Middle frontal gyrus (tissue), 1 donor: ENCODE measurements around the gene MRPS2.
"Not testable (repeated sequence)": the region's sequence is repeated elsewhere in the genome, so short reads cannot be mapped to it uniquely, and the experiment has no call there.

Experiments
- DNase-seq: peaks from one replicate; pipeline ENCODE4 v3.0.0-alpha.2; 2015; ENCODE audit warnings: low spot score; ENCODE audit errors: extremely low spot score

MRPS2 gene

DNA sequence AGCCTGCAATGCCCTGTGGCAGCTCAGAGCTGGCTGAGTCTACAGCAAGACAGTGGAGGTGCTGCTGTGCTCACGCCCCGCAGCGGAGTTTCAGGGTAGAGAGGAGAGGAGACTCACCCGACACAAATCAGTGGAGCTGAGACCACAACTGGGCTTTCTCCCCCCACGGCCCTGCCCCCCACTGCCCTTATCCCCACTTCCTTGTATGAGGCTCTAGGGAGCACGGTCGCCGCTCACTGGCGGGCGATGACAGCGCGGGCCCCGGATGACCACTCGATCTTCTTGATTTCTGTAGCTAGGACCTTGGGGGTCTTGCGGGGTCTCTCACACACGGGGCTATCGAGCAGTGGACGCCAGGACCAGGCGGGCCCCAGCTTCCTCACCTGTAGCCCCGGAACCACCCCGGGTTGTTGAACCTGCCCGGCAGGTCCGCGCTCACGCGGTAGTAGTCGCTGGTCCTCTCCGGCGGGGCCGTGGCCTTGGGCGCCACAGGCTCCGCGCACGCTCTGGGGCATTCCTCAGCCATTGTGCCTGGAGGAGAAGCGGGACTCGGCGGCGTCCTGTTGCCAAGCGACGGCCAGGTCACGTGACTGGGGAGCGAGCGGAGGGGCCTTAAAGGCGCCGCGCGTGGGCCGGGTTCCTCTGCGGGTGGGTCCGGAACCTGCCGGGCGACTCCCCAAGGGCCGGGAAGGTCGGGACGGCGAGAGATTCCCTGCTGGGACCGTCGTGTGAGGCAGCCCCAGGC, 984 bp upstream of the MRPS2 start:
- DNase-seq: peak; percentile 88

DNA sequence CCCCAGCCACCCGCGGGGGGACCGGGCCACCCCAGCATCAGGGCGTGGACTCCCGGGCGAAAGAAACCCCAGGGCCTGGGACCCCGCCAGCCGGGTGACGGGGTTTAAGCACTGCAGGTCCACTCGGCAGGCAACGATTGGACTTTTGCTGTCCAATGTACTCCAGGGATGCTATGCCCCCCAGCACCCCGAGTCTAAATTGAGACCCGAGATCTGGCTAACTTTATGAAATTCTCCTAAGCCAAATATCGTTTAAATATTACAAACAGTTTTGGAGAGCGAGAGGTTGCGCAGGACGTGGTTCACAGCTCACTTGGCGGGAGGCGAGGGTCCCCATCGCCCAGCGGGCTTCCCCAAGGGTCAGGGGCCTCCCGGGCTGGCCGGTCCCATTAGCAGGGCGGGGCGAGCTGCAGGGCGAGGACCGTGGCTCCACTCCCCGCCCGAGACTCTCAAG, 384 bp upstream of the MRPS2 start:
- DNase-seq: no peak

DNA sequence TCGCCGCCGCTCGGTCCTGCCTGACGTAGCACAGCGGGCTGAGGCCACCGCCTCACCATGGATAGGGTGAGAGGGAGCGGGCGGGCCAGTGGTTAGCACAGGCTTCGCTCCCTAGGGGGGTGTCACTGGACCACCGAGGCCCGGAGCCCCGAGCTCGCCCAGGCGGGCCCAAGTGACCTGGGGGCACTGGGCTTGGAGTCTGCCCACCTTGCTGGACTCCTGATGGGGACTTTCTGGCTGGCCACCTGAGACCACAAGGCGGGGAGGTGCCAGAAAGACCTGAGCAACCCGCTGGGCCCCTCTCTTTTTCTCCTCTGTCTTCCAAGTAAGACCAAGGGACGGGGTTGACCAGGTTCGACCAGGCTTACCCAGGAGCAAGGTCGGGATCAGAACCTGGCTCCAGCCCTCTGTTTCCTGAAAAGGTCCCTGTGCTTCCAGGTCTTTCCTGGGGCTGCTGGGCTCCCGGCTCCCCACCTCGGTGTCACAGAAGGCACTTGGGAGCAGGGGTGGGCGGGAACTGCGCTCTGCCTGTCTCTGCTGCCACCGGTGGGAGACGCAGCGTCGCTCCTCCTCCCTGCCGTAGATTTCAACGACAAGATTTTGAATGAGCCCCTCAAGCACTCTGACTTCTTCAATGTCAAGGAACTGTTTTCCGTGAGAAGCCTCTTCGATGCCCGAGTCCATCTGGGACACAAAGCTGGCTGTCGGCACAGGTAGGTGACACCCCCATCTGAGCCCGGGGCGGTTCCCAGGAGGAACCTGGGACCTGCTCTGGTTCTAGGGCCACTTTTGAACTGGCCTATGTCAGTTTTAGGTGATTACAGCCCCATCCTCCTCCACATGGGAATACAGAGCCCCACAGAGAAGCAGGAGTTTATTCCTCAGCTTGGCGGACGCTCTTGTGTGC, 1.0 kb downstream of the MRPS2 start:
- DNase-seq: no peak

- DNase-seq: no peak
Measured at GRCh38 chr9:135502168-135502872, 1.8 kb downstream of the MRPS2 start.

DNA sequence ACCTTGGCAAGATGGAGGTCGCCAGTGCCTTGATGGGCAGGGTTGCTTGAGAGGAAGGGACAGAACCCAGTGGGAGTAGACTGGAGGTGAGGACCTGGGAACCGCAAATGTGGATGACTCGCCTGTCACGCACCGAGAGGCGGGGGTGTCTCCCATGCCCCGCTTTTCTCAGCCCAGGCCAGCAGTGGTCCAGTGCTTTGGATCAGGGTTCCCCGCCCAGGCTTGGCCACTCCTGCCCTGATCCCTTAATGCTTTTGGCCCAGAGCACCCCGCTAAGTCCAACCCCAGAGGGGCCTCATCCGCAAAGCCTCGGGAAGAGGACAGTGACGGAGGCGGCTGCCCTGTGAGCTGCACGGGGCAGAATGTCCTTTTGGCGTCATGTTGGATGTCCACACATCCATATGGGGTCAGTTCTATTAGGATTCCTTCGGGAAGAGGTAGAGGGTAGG, 2.4 kb downstream of the MRPS2 start:
- no peak for DNase-seq

DNA sequence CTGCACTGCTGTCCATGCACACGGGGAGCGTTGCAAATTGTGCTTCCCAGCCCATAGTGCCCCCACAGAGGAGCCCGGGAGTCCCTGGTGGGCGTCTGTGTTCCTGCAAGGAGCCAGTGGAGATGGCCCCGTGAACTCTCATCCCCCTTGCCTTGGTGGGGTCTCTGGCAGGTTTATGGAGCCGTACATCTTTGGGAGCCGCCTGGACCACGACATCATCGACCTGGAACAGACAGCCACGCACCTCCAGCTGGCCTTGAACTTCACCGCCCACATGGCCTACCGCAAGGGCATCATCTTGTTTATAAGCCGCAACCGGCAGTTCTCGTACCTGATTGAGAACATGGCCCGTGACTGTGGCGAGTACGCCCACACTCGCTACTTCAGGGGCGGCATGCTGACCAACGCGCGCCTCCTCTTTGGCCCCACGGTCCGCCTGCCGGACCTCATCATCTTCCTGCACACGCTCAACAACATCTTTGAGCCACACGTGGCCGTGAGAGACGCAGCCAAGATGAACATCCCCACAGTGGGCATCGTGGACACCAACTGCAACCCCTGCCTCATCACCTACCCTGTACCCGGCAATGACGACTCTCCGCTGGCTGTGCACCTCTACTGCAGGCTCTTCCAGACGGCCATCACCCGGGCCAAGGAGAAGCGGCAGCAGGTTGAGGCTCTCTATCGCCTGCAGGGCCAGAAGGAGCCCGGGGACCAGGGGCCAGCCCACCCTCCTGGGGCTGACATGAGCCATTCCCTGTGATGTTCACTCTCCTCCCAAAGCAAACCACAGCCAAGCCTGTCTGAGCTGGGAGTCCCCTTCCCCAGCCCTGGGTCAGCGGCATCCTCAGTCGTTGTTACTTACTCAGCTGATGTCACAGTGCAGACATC, 3.1 kb downstream of the MRPS2 start:
- DNase-seq: no peak

GRCh38 chr9:135504262-135505243, 4.1 kb downstream of the MRPS2 start:
- no peak for DNase-seq

GRCh38 chr9:135505406-135506187, 5.1 kb downstream of the MRPS2 start:
- no peak for DNase-seq

DNA sequence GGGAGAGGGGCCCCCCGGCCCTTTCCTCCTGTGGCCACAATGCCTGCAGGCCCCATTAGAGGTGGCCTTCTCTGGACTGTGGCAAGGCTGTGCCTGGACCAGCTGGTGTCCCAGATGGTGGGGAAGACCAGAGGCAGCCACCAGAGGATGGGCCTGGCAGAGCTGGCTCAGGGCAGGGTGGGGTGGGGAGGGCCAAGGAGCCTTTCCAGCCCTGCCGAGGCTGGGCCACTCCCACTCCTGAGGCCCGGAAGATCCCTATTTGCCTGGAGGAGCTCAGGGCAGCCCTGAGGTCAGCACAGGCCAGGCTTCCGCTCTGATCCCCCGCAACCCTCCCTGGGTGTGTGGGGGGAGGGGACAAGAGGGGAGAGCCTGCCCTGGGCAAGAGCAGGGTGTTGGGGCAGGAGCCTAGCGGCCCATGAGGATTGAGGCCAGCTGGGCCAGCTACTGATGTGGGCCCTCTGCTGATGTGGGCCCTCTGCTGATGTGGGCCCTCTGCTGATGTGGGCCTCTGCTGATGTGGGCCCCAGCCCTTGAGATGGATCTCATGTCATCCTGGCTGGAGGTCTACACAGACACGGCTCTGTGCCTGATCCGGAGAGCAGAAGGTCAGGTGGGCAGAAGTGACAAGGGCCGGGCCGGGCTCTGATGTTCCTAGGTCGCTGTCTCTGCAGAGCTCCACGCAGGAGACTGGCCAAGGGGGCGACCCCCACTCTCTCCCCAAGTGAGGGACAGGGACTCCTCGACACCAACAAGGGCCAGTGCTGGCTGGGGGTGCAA, 6.0 kb downstream of the MRPS2 start:
- no peak for DNase-seq

- DNase-seq: no peak
Measured at GRCh38 chr9:135507104-135508035, 6.9 kb downstream of the MRPS2 start.

- no peak for DNase-seq
Measured at GRCh38 chr9:135508211-135508820, 7.8 kb downstream of the MRPS2 start.

DNA sequence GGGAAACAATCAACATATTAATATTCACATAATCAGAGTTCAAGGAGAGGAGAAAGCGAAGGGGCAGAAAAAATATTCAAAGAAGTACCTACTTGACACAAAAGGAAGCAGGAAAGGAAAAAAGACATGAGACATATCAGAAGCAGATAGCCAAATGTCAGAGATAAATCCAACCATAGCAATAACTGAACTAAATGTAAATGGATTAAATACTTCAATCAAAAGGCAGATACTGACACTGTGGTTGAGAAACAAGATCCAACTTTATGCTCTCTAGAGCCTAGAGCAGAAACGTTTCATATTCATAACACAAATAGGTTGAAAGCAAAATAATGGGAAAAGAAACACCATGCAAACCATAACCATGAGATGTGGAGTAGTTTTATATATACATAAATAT, 9.0 kb downstream of the MRPS2 start:
- no peak for DNase-seq

GRCh38 chr9:135512241-135512603, 11.7 kb downstream of the MRPS2 start:
- DNase-seq: no peak

DNA sequence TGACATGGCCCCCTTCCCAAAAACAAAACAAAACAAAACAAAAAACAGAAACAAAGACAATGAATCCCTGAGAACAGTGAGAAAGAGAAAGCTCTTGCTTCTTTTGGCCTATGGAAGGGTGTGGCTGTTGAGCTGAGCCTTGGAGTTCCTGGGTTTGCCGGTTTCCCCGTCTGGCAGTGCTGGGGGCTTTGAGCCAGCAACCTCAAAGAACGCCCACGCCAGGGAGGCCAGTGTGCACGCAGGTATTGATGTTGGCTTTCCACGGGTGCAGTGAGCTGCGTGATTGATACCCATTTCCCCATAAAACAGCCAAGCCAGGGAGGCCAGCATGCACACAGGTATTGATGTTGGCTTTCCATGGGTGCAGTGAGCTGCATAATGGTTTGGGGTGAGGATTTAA, 12.4 kb downstream of the MRPS2 start:
- no peak for DNase-seq

- no peak for DNase-seq
Measured at GRCh38 chr9:135513351-135513846, 12.9 kb downstream of the MRPS2 start.

DNA sequence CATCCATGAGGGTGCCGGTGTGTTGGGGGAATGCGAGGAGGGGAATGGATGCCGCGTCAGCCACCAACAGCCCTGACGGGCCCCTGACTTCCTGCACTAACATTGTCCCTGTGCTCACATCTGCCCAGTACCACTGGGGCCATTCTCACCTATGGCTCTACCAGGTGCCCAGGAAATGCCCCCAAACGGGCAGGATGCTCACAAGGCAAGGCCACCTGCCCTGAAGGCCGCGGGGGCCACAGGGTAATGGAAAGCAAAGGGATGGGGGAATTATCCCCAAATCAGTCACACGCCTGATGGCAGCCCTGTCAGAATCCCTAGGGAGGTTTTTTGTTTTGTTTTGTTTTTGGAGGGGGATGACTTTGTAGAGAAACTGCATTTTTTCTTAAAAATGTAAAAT, 13.4 kb downstream of the MRPS2 start:
- not testable (repeated sequence) for DNase-seq
